Transverse colon (tissue), 4 donors: ENCODE data around the gene AIFM2.

Experiments used
- EP300 ChIP-seq: sonication (generic); formaldehyde crosslinking; IDR thresholded peaks from one replicate; pipeline ENCODE4 v1.6.1; 2017; ENCODE audit warnings: antibody characterized with exemption, low read depth
- POLR2A ChIP-seq: fragments of 450-650 bp; IDR thresholded peaks from one replicate; pipeline ENCODE4 v1.6.1; 2016; ENCODE audit warnings: antibody characterized with exemption, mild to moderate bottlenecking, moderate library complexity
- POLR2AphosphoS5 ChIP-seq, 3 donors: sonication (generic); formaldehyde crosslinking; IDR thresholded peaks; one replicate each; pipeline ENCODE4 v1.6.1; 2016; ENCODE audit warnings: antibody characterized with exemption in 3 of 3
- TF ChIP-seq, protein P1 (sequence below), 5 experiments: fragments of 200-600 bp in 3 of 5; fragments of 450-650 bp in 2 of 5; sonication (generic) in 3 of 5; IDR thresholded peaks; 1 replicate in 2 of 5; 2 replicates in 3 of 5; pipeline ENCODE4 v1.5.1; 2016 to 2017; ENCODE audit warnings: antibody characterized with exemption in 5 of 5, inconsistent platforms in 3 of 5, mild to moderate bottlenecking in 2 of 5, moderate library complexity in 1 of 5

DNA sequence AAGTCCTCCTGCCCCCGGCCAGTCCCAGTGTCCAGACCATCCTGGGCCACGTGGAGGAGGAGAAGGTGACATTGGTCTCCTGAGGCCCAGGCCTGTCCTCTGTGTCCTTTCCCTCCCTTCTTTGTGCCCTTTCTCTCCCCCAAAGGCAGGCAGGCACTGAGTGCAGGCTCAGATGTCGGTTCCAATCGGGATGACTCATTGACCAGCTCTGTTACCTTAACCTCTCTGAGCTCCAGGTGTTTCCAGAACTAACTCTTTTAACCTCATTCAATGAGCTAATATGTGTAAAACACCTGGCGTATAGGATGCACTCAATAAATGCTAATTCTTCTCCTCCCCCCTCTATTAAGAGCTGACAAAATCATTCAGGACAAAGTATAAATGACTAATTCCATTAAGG is 54.3 kb downstream of the AIFM2 start:
- TF ChIP-seq POLR2AphosphoS5 (IDR thresholded peaks at IDR 0.05) (no peak), EP300 (no peak), POLR2A (no peak)
- TF ChIP-seq, protein P1, sequence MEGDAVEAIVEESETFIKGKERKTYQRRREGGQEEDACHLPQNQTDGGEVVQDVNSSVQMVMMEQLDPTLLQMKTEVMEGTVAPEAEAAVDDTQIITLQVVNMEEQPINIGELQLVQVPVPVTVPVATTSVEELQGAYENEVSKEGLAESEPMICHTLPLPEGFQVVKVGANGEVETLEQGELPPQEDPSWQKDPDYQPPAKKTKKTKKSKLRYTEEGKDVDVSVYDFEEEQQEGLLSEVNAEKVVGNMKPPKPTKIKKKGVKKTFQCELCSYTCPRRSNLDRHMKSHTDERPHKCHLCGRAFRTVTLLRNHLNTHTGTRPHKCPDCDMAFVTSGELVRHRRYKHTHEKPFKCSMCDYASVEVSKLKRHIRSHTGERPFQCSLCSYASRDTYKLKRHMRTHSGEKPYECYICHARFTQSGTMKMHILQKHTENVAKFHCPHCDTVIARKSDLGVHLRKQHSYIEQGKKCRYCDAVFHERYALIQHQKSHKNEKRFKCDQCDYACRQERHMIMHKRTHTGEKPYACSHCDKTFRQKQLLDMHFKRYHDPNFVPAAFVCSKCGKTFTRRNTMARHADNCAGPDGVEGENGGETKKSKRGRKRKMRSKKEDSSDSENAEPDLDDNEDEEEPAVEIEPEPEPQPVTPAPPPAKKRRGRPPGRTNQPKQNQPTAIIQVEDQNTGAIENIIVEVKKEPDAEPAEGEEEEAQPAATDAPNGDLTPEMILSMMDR (IDR thresholded peaks at IDR 0.05), result no peak
